Activated CD4-positive, alpha-beta T cell treated with anti-CD3 and anti-CD28 coated beads, Interleukin-2, amount 10 ng/mL, durations not matched to agents 24 days and 14 days (primary cell): ENCODE results near the gene P4HTM. TPM values are rescaled to one million over a fixed set of nuclear protein-coding genes. Genes with fewer than 3 reads are reported as not detected.
A peak's percentile ranks its signal among the peaks of the same experiment; 100 is the strongest.

ENCODE experiments used
- DNase-seq: peaks from one replicate; pipeline ENCODE4 v3.0.0; 2022
- H3K27ac Mint-ChIP-seq: one replicate; pipeline ENCODE4 v1.8.0; 2022; ENCODE audit warnings: mild to moderate bottlenecking, mixed read lengths
- H3K27me3 Mint-ChIP-seq: one replicate; pipeline ENCODE4 v1.8.0; 2022; ENCODE audit warnings: mixed read lengths
- H3K36me3 Mint-ChIP-seq: one replicate; pipeline ENCODE4 v1.8.0; 2022; ENCODE audit warnings: low read depth, mild to moderate bottlenecking, mixed read lengths
- H3K4me1 Mint-ChIP-seq: one replicate; pipeline ENCODE4 v1.8.0; 2021; ENCODE audit warnings: mixed read lengths
- H3K4me3 Mint-ChIP-seq: one replicate; pipeline ENCODE4 v1.8.0; 2022; ENCODE audit warnings: mild to moderate bottlenecking, moderate library complexity, mixed read lengths
- H3K9me3 Mint-ChIP-seq: one replicate; pipeline ENCODE4 v1.8.0; 2021; ENCODE audit warnings: mixed read lengths
- intact Hi-C: fragments of 100-400 bp; cut with micrococcal nuclease; formaldehyde crosslinking; loops from one replicate; pipeline ENCODE4 v1.15.1; 2023
- total RNA-seq: library from RNA; stranded (reverse); gene quantifications from 2 replicates; pipeline ENCODE4 v1.2.3, GENCODE V29; 2022

P4HTM gene
- total RNA-seq, 1 donor from 2014 or later = 38.3 TPM

- Mint-ChIP-seq H3K4me3 (peak overlapping the region; percentile 38), H3K36me3 (peaks cover 59% of the 10 kb centered on the region), H3K27ac (no peak overlapping the region), H3K27me3 (no peaks in the 10 kb centered on the region), H3K4me1 (peaks cover 18% of the 10 kb centered on the region), H3K9me3 (no peaks in the 10 kb centered on the region)
- intact Hi-C loops = no loop called here
- no peak for DNase-seq
Measured at GRCh38 chr3:48966876-48967361, 23.1 kb upstream of the P4HTM start.

DNA sequence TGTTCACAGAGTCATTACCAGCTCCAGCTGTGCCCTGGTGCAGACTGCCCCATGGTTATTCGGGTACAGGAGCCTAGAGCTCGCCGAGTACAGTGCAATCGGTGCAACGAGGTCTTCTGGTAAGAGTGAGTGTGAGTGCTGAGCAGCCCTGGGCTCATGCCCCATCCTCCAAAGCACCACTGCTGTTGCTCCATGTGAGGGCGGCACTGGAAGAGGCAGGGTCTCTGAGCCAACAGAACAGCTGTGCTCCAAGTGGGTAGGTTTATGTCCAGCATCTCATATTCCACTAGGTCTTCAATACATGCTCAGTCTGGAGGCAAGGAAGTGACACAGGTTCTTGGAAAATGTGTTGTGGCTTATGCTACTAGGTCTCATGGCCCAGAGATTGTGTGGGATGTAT is 19.5 kb upstream of the P4HTM start:
- Mint-ChIP-seq H3K9me3 (no peaks in the 10 kb centered on the region), H3K4me1 (peaks cover 14% of the 10 kb centered on the region), H3K27me3 (no peaks in the 10 kb centered on the region), H3K36me3 (peaks cover 63% of the 10 kb centered on the region), H3K4me3 (no peak overlapping the region), H3K27ac (peak overlapping the region; percentile 49)
- intact Hi-C loops = no loop called here
- no peak for DNase-seq

DNA sequence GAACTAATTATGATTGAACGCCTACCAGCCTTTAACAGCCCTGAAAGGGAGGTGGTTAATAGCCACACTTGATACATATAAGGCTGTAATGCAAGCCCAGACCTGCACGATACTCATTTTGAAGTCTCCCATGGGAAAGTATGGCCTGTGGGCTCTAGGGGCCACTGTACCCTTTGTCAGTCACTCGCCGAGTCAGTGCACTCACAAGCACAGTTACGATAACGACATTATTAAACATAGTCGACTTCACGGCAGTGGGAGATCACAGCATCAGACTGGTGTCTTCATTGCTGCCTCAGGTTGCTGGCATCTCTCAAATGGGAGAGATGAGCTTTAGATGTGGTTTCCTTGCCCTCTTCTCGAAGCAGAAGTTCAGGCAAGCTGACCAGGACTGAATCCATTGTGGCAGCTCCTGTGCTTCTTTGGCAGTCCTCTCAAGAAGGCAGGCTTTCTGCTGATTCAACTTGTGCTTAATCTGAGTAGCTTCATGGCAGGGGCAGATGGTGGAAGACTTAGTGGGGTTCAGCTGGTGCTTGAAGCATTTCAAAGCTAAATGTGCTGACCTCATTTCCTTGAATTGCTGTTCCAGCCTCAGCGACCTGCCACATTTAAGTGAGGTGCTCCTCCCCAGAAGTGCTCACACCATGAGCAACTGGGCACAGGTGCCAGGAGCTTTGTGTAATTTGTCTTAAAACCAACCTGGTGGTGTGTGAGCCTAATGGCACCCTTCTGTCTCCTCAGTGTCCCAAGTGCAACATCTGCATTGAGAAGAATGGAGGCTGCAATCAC is 15.8 kb upstream of the P4HTM start:
- peaks cover 5% of the 10 kb centered on the region for H3K4me1 Mint-ChIP-seq
- H3K9me3 Mint-ChIP-seq = no peaks in the 10 kb centered on the region
- intact Hi-C loops = no loop called here
- peaks cover 58% of the 10 kb centered on the region for H3K36me3 Mint-ChIP-seq
- H3K27ac Mint-ChIP-seq = no peak overlapping the region
- H3K27me3 Mint-ChIP-seq = no peaks in the 10 kb centered on the region
- no peak for DNase-seq
- H3K4me3 Mint-ChIP-seq = no peak overlapping the region

GRCh38 chr3:48979451-48979850 is 10.6 kb upstream of the P4HTM start:
- Mint-ChIP-seq H3K4me3 (no peak overlapping the region), H3K9me3 (no peaks in the 10 kb centered on the region), H3K27ac (peak overlapping the region; percentile 43), H3K4me1 (no peaks in the 10 kb centered on the region), H3K36me3 (peaks cover 65% of the 10 kb centered on the region), H3K27me3 (no peaks in the 10 kb centered on the region)
- DNase-seq = peak; percentile 53
- intact Hi-C loops = no loop called here

DNA sequence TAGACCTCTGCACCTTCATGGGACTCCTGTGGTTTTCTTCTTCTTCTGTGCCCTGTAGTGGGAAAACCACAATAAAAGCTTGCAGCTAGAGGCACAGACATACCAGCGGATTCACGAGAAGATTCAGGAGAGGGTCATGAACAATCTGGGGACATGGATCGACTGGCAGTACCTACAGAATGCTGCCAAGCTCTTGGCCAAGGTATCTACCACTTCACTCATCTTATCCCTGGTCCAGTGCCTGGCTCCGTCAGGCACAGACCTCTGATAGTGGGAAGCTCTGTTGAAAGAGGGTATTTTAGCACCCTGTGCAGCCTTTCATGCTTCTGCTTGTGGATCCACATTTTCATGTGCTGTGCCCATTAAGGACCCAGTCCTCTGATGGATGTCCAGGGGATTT is 9.7 kb upstream of the P4HTM start:
- no peak overlapping the region for H3K27ac Mint-ChIP-seq
- peaks cover 61% of the 10 kb centered on the region for H3K36me3 Mint-ChIP-seq
- intact Hi-C loops = no loop called here
- DNase-seq = no peak
- no peaks in the 10 kb centered on the region for H3K9me3 Mint-ChIP-seq
- H3K4me3 Mint-ChIP-seq = no peak overlapping the region
- no peaks in the 10 kb centered on the region for H3K4me1 Mint-ChIP-seq
- no peaks in the 10 kb centered on the region for H3K27me3 Mint-ChIP-seq

DNA sequence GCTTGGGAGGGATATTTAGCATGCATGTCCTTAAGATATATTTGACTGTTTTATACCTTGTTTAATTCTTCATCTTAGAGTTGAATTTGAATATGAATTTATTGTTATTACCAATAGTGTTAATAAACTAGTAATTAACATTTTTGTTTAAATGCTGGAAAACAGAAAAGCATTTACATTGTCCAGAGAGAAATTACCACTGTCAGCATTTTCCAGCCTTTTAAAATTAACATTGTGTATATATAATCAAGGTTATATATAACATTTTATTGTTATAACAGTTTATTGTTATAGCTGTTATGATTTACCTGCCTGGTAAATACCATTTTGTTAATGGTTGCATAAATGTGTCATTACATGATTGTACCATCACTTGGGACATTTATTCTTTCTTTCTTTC is 8.0 kb upstream of the P4HTM start:
- no peak for DNase-seq
- no peaks in the 10 kb centered on the region for H3K9me3 Mint-ChIP-seq
- H3K27ac Mint-ChIP-seq = no peak overlapping the region
- H3K4me1 Mint-ChIP-seq = peaks cover 2% of the 10 kb centered on the region
- H3K27me3 Mint-ChIP-seq = no peaks in the 10 kb centered on the region
- intact Hi-C loops = no loop called here
- peaks cover 56% of the 10 kb centered on the region for H3K36me3 Mint-ChIP-seq
- no peak overlapping the region for H3K4me3 Mint-ChIP-seq

GRCh38 chr3:48982686-48983085 is 7.4 kb upstream of the P4HTM start:
- Mint-ChIP-seq H3K27ac (no peak overlapping the region), H3K9me3 (no peaks in the 10 kb centered on the region)

GRCh38 chr3:48983096-48983495 is 6.9 kb upstream of the P4HTM start:
- H3K9me3 Mint-ChIP-seq = no peaks in the 10 kb centered on the region
- no peaks in the 10 kb centered on the region for H3K27me3 Mint-ChIP-seq

More at GRCh38 chr3:48982686-48983085, 7.4 kb upstream of the P4HTM start:
- peaks cover 3% of the 10 kb centered on the region for H3K4me1 Mint-ChIP-seq
- H3K4me3 Mint-ChIP-seq = no peak overlapping the region
- intact Hi-C loops = no loop called here
- H3K27me3 Mint-ChIP-seq = no peaks in the 10 kb centered on the region
- peaks cover 56% of the 10 kb centered on the region for H3K36me3 Mint-ChIP-seq
- no peak for DNase-seq

GRCh38 chr3:48984663-48985062 is 5.4 kb upstream of the P4HTM start:
- DNase-seq = no peak
- Mint-ChIP-seq H3K27ac (no peak overlapping the region), H3K4me3 (no peak overlapping the region), H3K9me3 (no peaks in the 10 kb centered on the region), H3K27me3 (no peaks in the 10 kb centered on the region), H3K36me3 (peaks cover 47% of the 10 kb centered on the region), H3K4me1 (peaks cover 15% of the 10 kb centered on the region)
- intact Hi-C loops = no loop called here

More at GRCh38 chr3:48983096-48983495, 6.9 kb upstream of the P4HTM start:
- no peak overlapping the region for H3K27ac Mint-ChIP-seq
- peaks cover 54% of the 10 kb centered on the region for H3K36me3 Mint-ChIP-seq
- intact Hi-C loops = no loop called here
- no peak for DNase-seq
- peaks cover 6% of the 10 kb centered on the region for H3K4me1 Mint-ChIP-seq
- H3K4me3 Mint-ChIP-seq = no peak overlapping the region

GRCh38 chr3:48985831-48986376 is 4.1 kb upstream of the P4HTM start:
- no peak overlapping the region for H3K27ac Mint-ChIP-seq
- H3K4me1 Mint-ChIP-seq = peaks cover 17% of the 10 kb centered on the region
- H3K36me3 Mint-ChIP-seq = peaks cover 44% of the 10 kb centered on the region
- intact Hi-C loops = no loop called here
- peak; percentile 53 for DNase-seq
- no peaks in the 10 kb centered on the region for H3K9me3 Mint-ChIP-seq
- H3K4me3 Mint-ChIP-seq = no peak overlapping the region
- no peaks in the 10 kb centered on the region for H3K27me3 Mint-ChIP-seq

- Mint-ChIP-seq H3K4me3 (peak overlapping the region; percentile 96), H3K9me3 (no peaks in the 10 kb centered on the region), H3K27ac (peak overlapping the region; percentile 95), H3K36me3 (peaks cover 29% of the 10 kb centered on the region), H3K27me3 (no peaks in the 10 kb centered on the region), H3K4me1 (peaks cover 35% of the 10 kb centered on the region)
- peak; percentile 58 for DNase-seq
- intact Hi-C loops = loop anchor here (1.0 to 2.0 kb wide), 4 partner anchors 18 to 170 kb away; partner anchors contain the start of genes QRICH1 and WDR6
Measured at GRCh38 chr3:48989126-48989795, 780 bp upstream of the P4HTM start.

GRCh38 chr3:48990636-48991469 is 812 bp downstream of the P4HTM start:
- peaks cover 29% of the 10 kb centered on the region for H3K36me3 Mint-ChIP-seq
- H3K27ac Mint-ChIP-seq = peak overlapping the region; percentile 93
- intact Hi-C loops = loop anchor here (1.0 kb wide), 1 partner anchor 30 kb away; no protein-coding TSS in a partner anchor
- peak; percentile 85 for DNase-seq
- H3K4me1 Mint-ChIP-seq = peaks cover 39% of the 10 kb centered on the region
- no peaks in the 10 kb centered on the region for H3K27me3 Mint-ChIP-seq
- no peaks in the 10 kb centered on the region for H3K9me3 Mint-ChIP-seq
- peak overlapping the region; percentile 95 for H3K4me3 Mint-ChIP-seq

DNA sequence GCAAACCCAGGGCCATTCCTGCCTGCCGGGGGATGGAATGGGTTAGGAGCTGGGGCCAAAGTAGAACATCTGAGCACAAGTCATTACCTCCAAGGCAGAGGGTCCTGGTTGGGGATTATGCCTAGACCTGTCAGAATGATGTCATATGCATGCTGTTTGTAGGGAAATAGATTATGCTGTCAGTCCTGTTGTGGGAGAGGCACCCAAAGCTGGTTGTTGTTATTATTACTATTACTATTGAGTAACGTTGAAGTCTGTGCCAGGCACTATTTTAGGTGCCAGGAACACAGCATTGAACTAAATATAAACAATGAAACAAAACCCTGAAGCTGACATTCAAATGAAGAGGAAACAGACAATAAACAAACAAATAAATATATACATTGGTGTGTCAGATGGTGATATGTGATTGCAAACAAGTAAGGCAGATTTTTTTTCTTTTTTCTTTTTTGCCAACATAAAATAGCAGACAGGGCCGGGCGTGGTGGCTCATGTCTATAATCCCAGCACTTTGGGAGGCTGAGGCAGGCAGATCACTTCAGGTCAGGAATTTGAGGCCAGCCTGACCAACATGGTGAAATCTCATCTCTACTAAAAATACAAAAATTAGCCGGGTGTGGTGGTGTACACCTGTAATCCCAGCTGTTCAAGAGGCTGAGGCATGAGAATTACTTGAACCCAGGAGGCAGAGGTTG is 2.0 kb downstream of the P4HTM start:
- H3K9me3 Mint-ChIP-seq = no peaks in the 10 kb centered on the region
- peak overlapping the region; percentile 93 for H3K27ac Mint-ChIP-seq
- peak; percentile 56 for DNase-seq
- intact Hi-C loops = no loop called here
- peaks cover 37% of the 10 kb centered on the region for H3K4me1 Mint-ChIP-seq
- H3K4me3 Mint-ChIP-seq = peak overlapping the region; percentile 95
- H3K27me3 Mint-ChIP-seq = no peaks in the 10 kb centered on the region
- H3K36me3 Mint-ChIP-seq = peaks cover 26% of the 10 kb centered on the region
